Measurements from ENCODE around the gene PHLPP1.

Gene PHLPP1

GRCh38 chr18:62790871-62791772 is 75.8 kb downstream of the PHLPP1 start:
- WGBS = 46% methylated on average over 7 of the region's 7 CpGs
- no peak overlapping the region for H2BK12ac ChIP-seq (ENCODE audit: low read length in 2 of 2)
- no peaks in the 10 kb centered on the region for H3K9me3 ChIP-seq (ENCODE audit: control insufficient read depth, low read length)

GRCh38 chr18:62792016-62792415 is 76.7 kb downstream of the PHLPP1 start:
- Histone ChIP-seq H3K18ac (ENCODE audit: low read depth in 1 of 2, low read length in 2 of 2) (no peak overlapping the region), H3K4me1 (ENCODE audit: control insufficient read depth, insufficient read depth, low read depth, low read length) (peaks cover 4% of the 10 kb centered on the region), H4K8ac (ENCODE audit: low read length) (no peak overlapping the region), H2AFZ (ENCODE audit: low read depth, low read length) (no peak overlapping the region), H3K79me1 (replicated peaks; ENCODE audit: low read length, poor library complexity, severe bottlenecking) (peaks cover 17% of the 10 kb centered on the region), H3K9me3 (ENCODE audit: control insufficient read depth, low read length) (no peaks in the 10 kb centered on the region), H3K36me3 (ENCODE audit: control insufficient read depth in 1 of 2, insufficient read depth in 2 of 2, low read depth in 1 of 2, low read length in 2 of 2) (no peaks in the 10 kb centered on the region), H3K4me3 (ENCODE audit: insufficient read depth in 1 of 2, low read depth in 1 of 2, low read length in 2 of 2) (no peak overlapping the region), H2BK120ac (ENCODE audit: low read depth, low read length) (no peak overlapping the region), H2AK5ac (ENCODE audit: low read length, severe bottlenecking) (no peak overlapping the region), H2BK12ac (ENCODE audit: low read length in 2 of 2) (no peak overlapping the region), H3K27me3 (ENCODE audit: control insufficient read depth in 1 of 2, insufficient read depth in 1 of 2, low read length in 2 of 2) (no peaks in the 10 kb centered on the region), H3K14ac (ENCODE audit: low read length in 2 of 2) (no peak overlapping the region), H3K4ac (ENCODE audit: low read depth in 1 of 2, low read length in 2 of 2) (no peak overlapping the region), H2BK5ac (ENCODE audit: low read depth, low read length, poor library complexity, severe bottlenecking) (no peak overlapping the region), H3K23ac (ENCODE audit: low read length in 2 of 2) (no peak overlapping the region), H3K4me2 (ENCODE audit: low read length, poor library complexity, severe bottlenecking) (no peak overlapping the region), H3K27ac (ENCODE audit: low read length, poor library complexity, severe bottlenecking) (no peak overlapping the region), H2BK15ac (ENCODE audit: low read depth, poor library complexity, severe bottlenecking) (no peak overlapping the region), H4K91ac (ENCODE audit: low read length) (no peak overlapping the region), H3K9ac (ENCODE audit: low read length) (no peak overlapping the region)
- DNase-seq = no peak
- 81% methylated on average over 1 of the region's 1 CpG for WGBS

More at GRCh38 chr18:62790871-62791772, 75.8 kb downstream of the PHLPP1 start:
- peak; percentile 31 for DNase-seq
- H3K14ac ChIP-seq (ENCODE audit: low read length in 2 of 2) = no peak overlapping the region
- H3K4me3 ChIP-seq (ENCODE audit: insufficient read depth in 1 of 2, low read depth in 1 of 2, low read length in 2 of 2) = peak overlapping the region in 1 of 2 experiments; percentile 40
- no peaks in the 10 kb centered on the region for H3K36me3 ChIP-seq (ENCODE audit: control insufficient read depth in 1 of 2, insufficient read depth in 2 of 2, low read depth in 1 of 2, low read length in 2 of 2)
- peaks cover 4% of the 10 kb centered on the region for H3K4me1 ChIP-seq (ENCODE audit: control insufficient read depth, insufficient read depth, low read depth, low read length)
- H3K27me3 ChIP-seq (ENCODE audit: control insufficient read depth in 1 of 2, insufficient read depth in 1 of 2, low read length in 2 of 2) = no peaks in the 10 kb centered on the region
- H3K4ac ChIP-seq (ENCODE audit: low read depth in 1 of 2, low read length in 2 of 2) = no peak overlapping the region
- H2AK5ac ChIP-seq (ENCODE audit: low read length, severe bottlenecking) = no peak overlapping the region
- no peak overlapping the region for H2AFZ ChIP-seq (ENCODE audit: low read depth, low read length)
- no peak overlapping the region for H4K91ac ChIP-seq (ENCODE audit: low read length)
- H2BK15ac ChIP-seq (ENCODE audit: low read depth, poor library complexity, severe bottlenecking) = no peak overlapping the region
- no peak overlapping the region for H2BK120ac ChIP-seq (ENCODE audit: low read depth, low read length)
- H3K23ac ChIP-seq (ENCODE audit: low read length in 2 of 2) = no peak overlapping the region
- H2BK5ac ChIP-seq (ENCODE audit: low read depth, low read length, poor library complexity, severe bottlenecking) = no peak overlapping the region
- peaks cover 17% of the 10 kb centered on the region for H3K79me1 ChIP-seq (replicated peaks; ENCODE audit: low read length, poor library complexity, severe bottlenecking)
- no peak overlapping the region for H3K18ac ChIP-seq (ENCODE audit: low read depth in 1 of 2, low read length in 2 of 2)
- no peak overlapping the region for H3K27ac ChIP-seq (ENCODE audit: low read length, poor library complexity, severe bottlenecking)
- H3K4me2 ChIP-seq (ENCODE audit: low read length, poor library complexity, severe bottlenecking) = no peak overlapping the region
- H3K9ac ChIP-seq (ENCODE audit: low read length) = peak overlapping the region; percentile 65
- H4K8ac ChIP-seq (ENCODE audit: low read length) = no peak overlapping the region

GRCh38 chr18:62795813-62796212 is 80.5 kb downstream of the PHLPP1 start:
- Histone ChIP-seq H3K18ac (ENCODE audit: low read depth in 1 of 2, low read length in 2 of 2) (no peak overlapping the region), H2AK5ac (ENCODE audit: low read length, severe bottlenecking) (no peak overlapping the region), H2BK12ac (ENCODE audit: low read length in 2 of 2) (no peak overlapping the region), H3K9ac (ENCODE audit: low read length) (no peak overlapping the region), H3K4ac (ENCODE audit: low read depth in 1 of 2, low read length in 2 of 2) (no peak overlapping the region), H3K4me2 (ENCODE audit: low read length, poor library complexity, severe bottlenecking) (no peak overlapping the region), H2BK120ac (ENCODE audit: low read depth, low read length) (no peak overlapping the region), H4K8ac (ENCODE audit: low read length) (no peak overlapping the region), H3K36me3 (ENCODE audit: control insufficient read depth in 1 of 2, insufficient read depth in 2 of 2, low read depth in 1 of 2, low read length in 2 of 2) (no peaks in the 10 kb centered on the region), H3K14ac (ENCODE audit: low read length in 2 of 2) (no peak overlapping the region), H3K23ac (ENCODE audit: low read length in 2 of 2) (no peak overlapping the region), H3K4me1 (ENCODE audit: control insufficient read depth, insufficient read depth, low read depth, low read length) (peaks cover 3% of the 10 kb centered on the region), H2BK15ac (ENCODE audit: low read depth, poor library complexity, severe bottlenecking) (no peak overlapping the region), H3K9me3 (ENCODE audit: control insufficient read depth, low read length) (no peaks in the 10 kb centered on the region), H3K79me1 (replicated peaks; ENCODE audit: low read length, poor library complexity, severe bottlenecking) (peaks cover 12% of the 10 kb centered on the region), H3K4me3 (ENCODE audit: insufficient read depth in 1 of 2, low read depth in 1 of 2, low read length in 2 of 2) (no peak overlapping the region), H4K91ac (ENCODE audit: low read length) (no peak overlapping the region), H2AFZ (ENCODE audit: low read depth, low read length) (no peak overlapping the region), H2BK5ac (ENCODE audit: low read depth, low read length, poor library complexity, severe bottlenecking) (no peak overlapping the region), H3K27me3 (ENCODE audit: control insufficient read depth in 1 of 2, insufficient read depth in 1 of 2, low read length in 2 of 2) (no peaks in the 10 kb centered on the region), H3K27ac (ENCODE audit: low read length, poor library complexity, severe bottlenecking) (no peak overlapping the region)
- no peak for DNase-seq
- 93% methylated on average over 3 of the region's 3 CpGs for WGBS

GRCh38 chr18:62796216-62796621 is 80.9 kb downstream of the PHLPP1 start:
- 93% methylated on average over 1 of the region's 1 CpG for WGBS
- no peak overlapping the region for H2BK12ac ChIP-seq (ENCODE audit: low read length in 2 of 2)

More at GRCh38 chr18:62796216-62796621, 80.9 kb downstream of the PHLPP1 start:
- no peak overlapping the region for H3K18ac ChIP-seq (ENCODE audit: low read depth in 1 of 2, low read length in 2 of 2)
- H2AFZ ChIP-seq (ENCODE audit: low read depth, low read length) = no peak overlapping the region
- no peak overlapping the region for H2BK5ac ChIP-seq (ENCODE audit: low read depth, low read length, poor library complexity, severe bottlenecking)
- H2AK5ac ChIP-seq (ENCODE audit: low read length, severe bottlenecking) = no peak overlapping the region
- no peak overlapping the region for H3K4ac ChIP-seq (ENCODE audit: low read depth in 1 of 2, low read length in 2 of 2)
- H2BK120ac ChIP-seq (ENCODE audit: low read depth, low read length) = no peak overlapping the region
- no peak overlapping the region for H4K8ac ChIP-seq (ENCODE audit: low read length)
- H3K27me3 ChIP-seq (ENCODE audit: control insufficient read depth in 1 of 2, insufficient read depth in 1 of 2, low read length in 2 of 2) = no peaks in the 10 kb centered on the region
- no peaks in the 10 kb centered on the region for H3K9me3 ChIP-seq (ENCODE audit: control insufficient read depth, low read length)
- no peak overlapping the region for H3K14ac ChIP-seq (ENCODE audit: low read length in 2 of 2)
- peaks cover 12% of the 10 kb centered on the region for H3K79me1 ChIP-seq (replicated peaks; ENCODE audit: low read length, poor library complexity, severe bottlenecking)
- H3K4me1 ChIP-seq (ENCODE audit: control insufficient read depth, insufficient read depth, low read depth, low read length) = peaks cover 3% of the 10 kb centered on the region
- H3K4me3 ChIP-seq (ENCODE audit: insufficient read depth in 1 of 2, low read depth in 1 of 2, low read length in 2 of 2) = no peak overlapping the region
- no peak overlapping the region for H3K9ac ChIP-seq (ENCODE audit: low read length)
- H3K36me3 ChIP-seq (ENCODE audit: control insufficient read depth in 1 of 2, insufficient read depth in 2 of 2, low read depth in 1 of 2, low read length in 2 of 2) = no peaks in the 10 kb centered on the region
- H4K91ac ChIP-seq (ENCODE audit: low read length) = no peak overlapping the region
- no peak overlapping the region for H3K23ac ChIP-seq (ENCODE audit: low read length in 2 of 2)
- no peak overlapping the region for H3K4me2 ChIP-seq (ENCODE audit: low read length, poor library complexity, severe bottlenecking)
- no peak overlapping the region for H2BK15ac ChIP-seq (ENCODE audit: low read depth, poor library complexity, severe bottlenecking)
- no peak for DNase-seq
- H3K27ac ChIP-seq (ENCODE audit: low read length, poor library complexity, severe bottlenecking) = no peak overlapping the region
